ENCODE data around the gene MAT2A. TPM values are rescaled to one million over a fixed set of nuclear protein-coding genes. Genes with fewer than 3 reads are reported as not detected.

MAT2A gene
- total and polyA plus RNA-seq, 9 of the 15 experiments (the other 6 are each of a cell fraction or from before 2014, with no cell fraction given) = 130 to 1,027 (median 240) TPM

GRCh38 chr2:85524336-85524908, 14.5 kb upstream of the MAT2A start:
- no peaks in the 10 kb centered on the region for H3K9me1 ChIP-seq (ENCODE audit: control insufficient read depth, insufficient read depth, low read length)
- POLR2A ChIA-PET = interaction anchor here (0.6 to 4.2 kb wide), 11 partner anchors 9 to 197 kb away, joined by 3 to 96 read pairs (median 5); partner anchors contain the start of genes C2orf68, MAT2A and TGOLN2
- no TSS peak for BruUV-seq (replicated peaks)
- no peaks in the 10 kb centered on the region for H3K27me3 ChIP-seq (ENCODE audit: control insufficient read depth in 2 of 2, insufficient read depth in 2 of 2, low read length in 2 of 2)
- no peaks in the 10 kb centered on the region for H4K20me1 ChIP-seq (replicated peaks; ENCODE audit: control insufficient read depth, insufficient read depth, low read length)
- peaks cover 26 to 27% of the 10 kb centered on the region in 2 experiments for H3K4me1 ChIP-seq (replicated peaks in 1 of 2; ENCODE audit: control insufficient read depth in 2 of 2, insufficient read depth in 2 of 2, low read length in 2 of 2)
- in situ Hi-C loops (cut with MboI) = no loop called here
- H3K4me2 ChIP-seq (ENCODE audit: insufficient read depth, low read length) = peak overlapping the region; percentile 44
- intact Hi-C loops (cut with micrococcal nuclease) = no loop called here
- peak overlapping the region; percentile 65 for H3K27ac ChIP-seq (ENCODE audit: extremely low read depth, low read depth, low read length)
- H3K9ac ChIP-seq (ENCODE audit: insufficient read depth in 1 of 2, low read depth in 2 of 2, low read length in 2 of 2) = peak overlapping the region; percentile 49 to 76
- FAIRE-seq = peak; percentile 65
- ATAC-seq = peak; percentile 93
- CTCF ChIA-PET (ENCODE audit: low intra/inter-chr PET ratio) = no interaction called here
- no peaks in the 10 kb centered on the region for H3K9me3 ChIP-seq (replicated peaks; ENCODE audit: control insufficient read depth, insufficient read depth, low read depth, low read length)
- no peaks in the 10 kb centered on the region for H3K79me2 ChIP-seq (ENCODE audit: control insufficient read depth, insufficient read depth, low read length)
- no peak overlapping the region for H3K4me3 ChIP-seq
- peak overlapping the region; percentile 95 for H2AFZ ChIP-seq (ENCODE audit: low read depth, low read length)
- DNase-seq (ENCODE audit: extremely low read depth in 1 of 4, low spot score in 3 of 4) = peak in 3 of 4 experiments; percentile 20 to 72 (median 54)
- WGBS (ENCODE audit: insufficient coverage, low coverage, missing lambda C conversion rate) = 1% methylated on average over 8 of the region's 8 CpGs
- H3K36me3 ChIP-seq (ENCODE audit: control insufficient read depth, insufficient read depth, low read length) = no peaks in the 10 kb centered on the region
- no peak for TF ChIP-seq AFF4 (CRISPR knock-in tag; IDR thresholded peaks at IDR 0.05)
- no peak for TF ChIP-seq GTF3C2 (IDR thresholded peaks at IDR 0.05; ENCODE audit: borderline replicate concordance, extremely low read depth, insufficient read length)
- TF ChIP-seq ARNT (IDR thresholded peaks at IDR 0.05) = no peak
- 0 out of 2 replicates have a peak, but pooled peaks have one; percentile 25 for TF ChIP-seq GTF2A2 (tag; IDR thresholded peaks at IDR 0.05)
- TF ChIP-seq DPF2 (IDR thresholded peaks at IDR 0.05) = peak; percentile 46; the same call in 1 of the 2 replicates
- peak; percentile 68; the same call in 1 of the 2 replicates for TF ChIP-seq CTBP1 (IDR thresholded peaks at IDR 0.05; ENCODE audit: borderline replicate concordance)
- TF ChIP-seq ZNF212 (CRISPR knock-in tag; IDR thresholded peaks at IDR 0.05) = no peak
- no peak for TF ChIP-seq PTBP1 (IDR thresholded peaks at IDR 0.05; ENCODE audit: low read depth, low read length)
- no peak for TF ChIP-seq GATAD2A (IDR thresholded peaks at IDR 0.05)
- peak; percentile 48; the same call in 1 of the 2 replicates for TF ChIP-seq ZNF583 (CRISPR knock-in tag; IDR thresholded peaks at IDR 0.05)
- no peak; the same call in 1 of the 2 replicates for TF ChIP-seq CREB3 (tag; conservative IDR thresholded peaks at IDR 0.05; ENCODE audit: low read depth)
- TF ChIP-seq TRIM25 (IDR thresholded peaks at IDR 0.05; ENCODE audit: borderline replicate concordance) = no peak
- TF ChIP-seq SP1 (CRISPR knock-in tag; IDR thresholded peaks at IDR 0.05) = no peak

Measured in K562 (cell line).